ENCODE results near the gene SNHG17. TPM values are rescaled to one million over a fixed set of nuclear protein-coding genes. Genes with fewer than 3 reads are reported as not detected.
A peak's percentile ranks its signal among the peaks of the same experiment; 100 is the strongest.

Gene SNHG17
- 33.0 TPM for polyA plus RNA-seq (2013, experiment 1 of 2)
- polyA plus RNA-seq (2013, experiment 2 of 2), result 30.3 TPM

DNA sequence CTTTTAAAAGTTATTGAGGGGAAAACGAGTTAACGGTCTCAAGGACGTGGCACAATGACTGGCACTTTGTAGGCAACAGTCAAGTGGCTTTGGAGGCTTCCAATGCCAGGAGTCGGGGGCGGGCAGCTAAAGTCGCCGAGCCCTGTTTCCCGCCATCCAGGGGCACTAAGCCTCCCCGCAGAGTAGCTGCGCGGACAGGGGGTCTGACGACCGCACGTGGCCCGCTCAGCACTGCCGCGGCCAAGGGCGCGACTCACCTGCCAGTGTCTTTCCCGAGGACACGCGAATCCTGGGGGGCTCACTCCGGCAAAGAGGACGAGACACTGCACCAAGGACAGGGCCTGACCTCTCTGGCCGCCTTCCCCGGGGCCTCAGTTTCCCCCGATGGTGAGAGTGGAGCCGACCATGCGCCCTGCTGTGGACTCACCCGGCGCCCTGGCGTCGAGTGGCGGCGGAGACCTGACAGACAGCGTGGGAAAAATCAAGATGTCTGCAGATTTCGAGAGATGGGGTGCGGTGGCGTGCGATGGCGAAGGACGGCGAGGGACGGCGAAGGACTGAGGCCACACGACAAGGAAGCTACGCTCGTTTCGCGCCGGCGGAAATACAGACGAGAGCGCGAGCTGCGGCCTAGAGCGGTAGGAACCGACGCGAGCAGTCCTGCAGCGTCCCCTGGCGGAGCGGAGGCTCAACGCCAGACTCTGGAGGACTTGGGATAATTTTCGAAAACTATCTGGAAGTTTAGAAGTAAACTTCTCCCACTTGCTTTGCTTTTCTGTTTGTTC lies at the start of gene SNHG17:
Gene SNHG17, minus strand, starts transcription at position 559 of the 785 bp plus-strand sequence.
- no peak within 1 kb of the TSS for H2BK12ac ChIP-seq (ENCODE audit: low read length in 2 of 2)
- peak within 1 kb of the TSS; percentile 12 for H2BK15ac ChIP-seq (ENCODE audit: low read depth, poor library complexity, severe bottlenecking)
- 2% methylated on average over 65 of the region's 65 CpGs for WGBS
- peak within 1 kb of the TSS; percentile 86 for H3K27ac ChIP-seq (ENCODE audit: low read length, poor library complexity, severe bottlenecking)
- H3K23ac ChIP-seq (ENCODE audit: low read length in 2 of 2), result peak within 1 kb of the TSS; percentile 68 to 82
- H3K4me1 ChIP-seq (ENCODE audit: control insufficient read depth, insufficient read depth, low read depth, low read length), result peaks cover 17% of the 10 kb centered on the region
- H2BK120ac ChIP-seq (ENCODE audit: low read depth, low read length), result peak within 1 kb of the TSS; percentile 68
- peak within 1 kb of the TSS; percentile 35 for H2BK5ac ChIP-seq (ENCODE audit: low read depth, low read length, poor library complexity, severe bottlenecking)
- peaks cover 36 to 37% of the 10 kb centered on the region in 2 experiments for H3K36me3 ChIP-seq (ENCODE audit: control insufficient read depth in 1 of 2, insufficient read depth in 2 of 2, low read depth in 1 of 2, low read length in 2 of 2)
- peaks cover 0 to 6% of the 10 kb centered on the region in 2 experiments for H3K27me3 ChIP-seq (ENCODE audit: control insufficient read depth in 1 of 2, insufficient read depth in 1 of 2, low read length in 2 of 2)
- H3K18ac ChIP-seq (ENCODE audit: low read depth in 1 of 2, low read length in 2 of 2), result peak within 1 kb of the TSS; percentile 86 to 94
- H2AFZ ChIP-seq (ENCODE audit: low read depth, low read length), result peak within 1 kb of the TSS; percentile 79
- H3K4ac ChIP-seq (ENCODE audit: low read depth in 1 of 2, low read length in 2 of 2), result peak within 1 kb of the TSS; percentile 75 to 85
- H3K4me2 ChIP-seq (ENCODE audit: low read length, poor library complexity, severe bottlenecking), result peak within 1 kb of the TSS; percentile 67
- H3K9ac ChIP-seq (ENCODE audit: low read length), result peak within 1 kb of the TSS; percentile 96
- H4K8ac ChIP-seq (ENCODE audit: low read length), result peak within 1 kb of the TSS; percentile 86
- DNase-seq, result peak; percentile 94
- H3K14ac ChIP-seq (ENCODE audit: low read length in 2 of 2), result peak within 1 kb of the TSS in 1 of 2 experiments; percentile 89
- peak within 1 kb of the TSS; percentile 95 for H4K91ac ChIP-seq (ENCODE audit: low read length)
- H2AK5ac ChIP-seq (ENCODE audit: low read length, severe bottlenecking), result no peak within 1 kb of the TSS
- H3K4me3 ChIP-seq (ENCODE audit: insufficient read depth in 1 of 2, low read depth in 1 of 2, low read length in 2 of 2), result peak within 1 kb of the TSS; percentile 75 to 90
- H3K79me1 ChIP-seq (replicated peaks; ENCODE audit: low read length, poor library complexity, severe bottlenecking), result no peaks in the 10 kb centered on the region
- no peaks in the 10 kb centered on the region for H3K9me3 ChIP-seq (ENCODE audit: control insufficient read depth, low read length)

DNA sequence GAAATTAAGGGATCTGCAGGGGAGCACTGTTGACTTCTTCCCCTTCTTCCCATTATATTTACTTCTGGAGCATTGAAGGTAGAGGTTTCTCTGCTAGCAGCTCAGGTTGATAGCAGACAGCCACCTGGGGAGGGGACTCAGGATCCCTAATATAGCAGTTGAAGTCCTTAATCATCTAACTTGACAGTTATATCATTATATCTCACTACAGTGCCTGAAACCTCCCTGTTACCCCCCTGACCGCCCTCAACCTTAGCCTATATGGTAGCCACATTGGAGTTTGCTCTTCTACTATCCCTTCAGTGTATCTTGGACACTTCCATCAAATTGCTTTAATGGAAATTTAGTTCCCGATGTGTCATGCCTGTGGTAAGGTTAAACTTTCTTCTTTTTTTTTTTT lies 44.5 kb upstream of the SNHG17 start:
- no peak overlapping the region for H2AFZ ChIP-seq (ENCODE audit: low read depth, low read length)
- H3K36me3 ChIP-seq (ENCODE audit: control insufficient read depth in 1 of 2, insufficient read depth in 2 of 2, low read depth in 1 of 2, low read length in 2 of 2), result peaks cover 3 to 16% of the 10 kb centered on the region in 2 experiments
- H3K4me3 ChIP-seq (ENCODE audit: insufficient read depth in 1 of 2, low read depth in 1 of 2, low read length in 2 of 2), result no peak overlapping the region
- H3K9me3 ChIP-seq (ENCODE audit: control insufficient read depth, low read length), result no peaks in the 10 kb centered on the region
- H2BK15ac ChIP-seq (ENCODE audit: low read depth, poor library complexity, severe bottlenecking), result no peak overlapping the region
- no peak overlapping the region for H3K14ac ChIP-seq (ENCODE audit: low read length in 2 of 2)
- H3K23ac ChIP-seq (ENCODE audit: low read length in 2 of 2), result no peak overlapping the region
- H2BK120ac ChIP-seq (ENCODE audit: low read depth, low read length), result no peak overlapping the region
- DNase-seq, result no peak
- H2AK5ac ChIP-seq (ENCODE audit: low read length, severe bottlenecking), result no peak overlapping the region
- peaks cover 2% of the 10 kb centered on the region for H3K4me1 ChIP-seq (ENCODE audit: control insufficient read depth, insufficient read depth, low read depth, low read length)
- H3K9ac ChIP-seq (ENCODE audit: low read length), result no peak overlapping the region
- no peak overlapping the region for H3K4me2 ChIP-seq (ENCODE audit: low read length, poor library complexity, severe bottlenecking)
- no peaks in the 10 kb centered on the region for H3K27me3 ChIP-seq (ENCODE audit: control insufficient read depth in 1 of 2, insufficient read depth in 1 of 2, low read length in 2 of 2)
- no peak overlapping the region for H3K18ac ChIP-seq (ENCODE audit: low read depth in 1 of 2, low read length in 2 of 2)
- H4K91ac ChIP-seq (ENCODE audit: low read length), result no peak overlapping the region
- H3K27ac ChIP-seq (ENCODE audit: low read length, poor library complexity, severe bottlenecking), result no peak overlapping the region
- 100% methylated on average over 2 of the region's 2 CpGs for WGBS
- H3K79me1 ChIP-seq (replicated peaks; ENCODE audit: low read length, poor library complexity, severe bottlenecking), result peaks cover 15% of the 10 kb centered on the region
- no peak overlapping the region for H2BK12ac ChIP-seq (ENCODE audit: low read length in 2 of 2)
- no peak overlapping the region for H3K4ac ChIP-seq (ENCODE audit: low read depth in 1 of 2, low read length in 2 of 2)
- H4K8ac ChIP-seq (ENCODE audit: low read length), result no peak overlapping the region
- no peak overlapping the region for H2BK5ac ChIP-seq (ENCODE audit: low read depth, low read length, poor library complexity, severe bottlenecking)

DNA sequence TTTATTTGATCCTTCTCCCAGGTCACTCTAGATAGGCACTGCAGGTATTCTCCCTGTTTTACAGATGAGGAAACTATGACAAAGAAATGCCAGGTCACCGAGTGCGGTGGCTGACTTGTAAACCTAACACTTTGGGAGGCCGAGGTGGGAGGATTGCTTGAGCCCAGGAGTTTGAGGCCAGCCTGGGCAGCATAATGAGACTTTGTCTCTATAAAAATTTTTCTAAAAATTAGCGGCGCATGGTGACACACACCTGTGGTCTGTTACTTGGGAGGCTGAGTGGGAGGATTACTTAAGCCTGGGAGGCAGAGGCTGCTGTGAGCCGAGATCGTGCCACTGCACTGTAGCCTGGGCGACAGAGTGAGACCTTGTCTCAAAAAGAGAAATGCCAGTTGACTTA lies 42.6 kb upstream of the SNHG17 start:
- Histone ChIP-seq H3K9me3 (ENCODE audit: control insufficient read depth, low read length) (no peaks in the 10 kb centered on the region), H2AK5ac (ENCODE audit: low read length, severe bottlenecking) (no peak overlapping the region), H3K4me1 (ENCODE audit: control insufficient read depth, insufficient read depth, low read depth, low read length) (peaks cover 8% of the 10 kb centered on the region), H2BK15ac (ENCODE audit: low read depth, poor library complexity, severe bottlenecking) (no peak overlapping the region), H3K9ac (ENCODE audit: low read length) (no peak overlapping the region), H3K14ac (ENCODE audit: low read length in 2 of 2) (no peak overlapping the region), H4K91ac (ENCODE audit: low read length) (no peak overlapping the region), H3K4me2 (ENCODE audit: low read length, poor library complexity, severe bottlenecking) (no peak overlapping the region), H2BK5ac (ENCODE audit: low read depth, low read length, poor library complexity, severe bottlenecking) (no peak overlapping the region), H3K23ac (ENCODE audit: low read length in 2 of 2) (no peak overlapping the region), H2AFZ (ENCODE audit: low read depth, low read length) (no peak overlapping the region), H2BK12ac (ENCODE audit: low read length in 2 of 2) (no peak overlapping the region), H3K18ac (ENCODE audit: low read depth in 1 of 2, low read length in 2 of 2) (no peak overlapping the region), H3K4ac (ENCODE audit: low read depth in 1 of 2, low read length in 2 of 2) (no peak overlapping the region), H3K36me3 (ENCODE audit: control insufficient read depth in 1 of 2, insufficient read depth in 2 of 2, low read depth in 1 of 2, low read length in 2 of 2) (peaks cover 0 to 12% of the 10 kb centered on the region in 2 experiments), H2BK120ac (ENCODE audit: low read depth, low read length) (no peak overlapping the region), H3K27me3 (ENCODE audit: control insufficient read depth in 1 of 2, insufficient read depth in 1 of 2, low read length in 2 of 2) (no peaks in the 10 kb centered on the region), H3K4me3 (ENCODE audit: insufficient read depth in 1 of 2, low read depth in 1 of 2, low read length in 2 of 2) (no peak overlapping the region), H3K79me1 (replicated peaks; ENCODE audit: low read length, poor library complexity, severe bottlenecking) (peaks cover 15% of the 10 kb centered on the region), H4K8ac (ENCODE audit: low read length) (no peak overlapping the region), H3K27ac (ENCODE audit: low read length, poor library complexity, severe bottlenecking) (no peak overlapping the region)
- no peak for DNase-seq
- WGBS, result 98% methylated on average over 8 of the region's 8 CpGs

DNA sequence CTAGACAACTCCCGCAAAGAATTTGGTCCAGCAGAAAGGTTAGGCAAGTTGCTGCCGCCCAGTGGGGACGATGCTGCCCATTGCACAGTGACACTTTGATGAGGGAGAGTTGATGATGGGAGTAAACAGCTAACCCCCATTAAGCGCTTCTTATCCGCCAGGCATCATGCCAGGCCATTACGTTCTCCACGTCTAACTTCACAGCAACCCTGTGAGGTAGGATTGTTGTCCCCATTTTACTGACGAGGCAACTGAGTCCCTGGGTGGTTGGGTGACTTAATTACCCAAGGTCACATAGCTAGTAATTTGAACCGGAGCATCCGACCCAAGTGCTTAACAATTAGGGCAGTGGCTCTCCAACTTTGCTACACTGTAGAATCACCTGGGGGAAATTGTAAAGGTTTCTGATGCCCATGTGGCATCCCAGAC lies 38.3 kb upstream of the SNHG17 start:
- H3K18ac ChIP-seq (ENCODE audit: low read depth in 1 of 2, low read length in 2 of 2), result no peak overlapping the region
- WGBS, result 32% methylated on average over 8 of the region's 10 CpGs
- no peak for DNase-seq

More for the DNA sequence above, 38.3 kb upstream of the SNHG17 start:
- Histone ChIP-seq H3K4me2 (ENCODE audit: low read length, poor library complexity, severe bottlenecking) (peak overlapping the region; percentile 61), H2BK15ac (ENCODE audit: low read depth, poor library complexity, severe bottlenecking) (no peak overlapping the region), H3K4ac (ENCODE audit: low read depth in 1 of 2, low read length in 2 of 2) (peak overlapping the region; percentile 58 to 81), H2AFZ (ENCODE audit: low read depth, low read length) (no peak overlapping the region), H2BK120ac (ENCODE audit: low read depth, low read length) (no peak overlapping the region), H2BK12ac (ENCODE audit: low read length in 2 of 2) (no peak overlapping the region), H4K91ac (ENCODE audit: low read length) (peak overlapping the region; percentile 28), H3K27me3 (ENCODE audit: control insufficient read depth in 1 of 2, insufficient read depth in 1 of 2, low read length in 2 of 2) (peaks cover 7 to 14% of the 10 kb centered on the region in 2 experiments), H3K79me1 (replicated peaks; ENCODE audit: low read length, poor library complexity, severe bottlenecking) (peaks cover 11% of the 10 kb centered on the region), H3K4me1 (ENCODE audit: control insufficient read depth, insufficient read depth, low read depth, low read length) (peaks cover 9% of the 10 kb centered on the region), H3K36me3 (ENCODE audit: control insufficient read depth in 1 of 2, insufficient read depth in 2 of 2, low read depth in 1 of 2, low read length in 2 of 2) (no peaks in the 10 kb centered on the region), H2BK5ac (ENCODE audit: low read depth, low read length, poor library complexity, severe bottlenecking) (no peak overlapping the region), H3K14ac (ENCODE audit: low read length in 2 of 2) (peak overlapping the region in 1 of 2 experiments; percentile 44), H3K9me3 (ENCODE audit: control insufficient read depth, low read length) (no peaks in the 10 kb centered on the region), H3K23ac (ENCODE audit: low read length in 2 of 2) (no peak overlapping the region), H4K8ac (ENCODE audit: low read length) (peak overlapping the region; percentile 45), H3K9ac (ENCODE audit: low read length) (peak overlapping the region; percentile 90), H3K4me3 (ENCODE audit: insufficient read depth in 1 of 2, low read depth in 1 of 2, low read length in 2 of 2) (peak overlapping the region; percentile 82 to 87), H3K27ac (ENCODE audit: low read length, poor library complexity, severe bottlenecking) (peak overlapping the region; percentile 24), H2AK5ac (ENCODE audit: low read length, severe bottlenecking) (peak overlapping the region; percentile 70)
